Activated gamma-delta T cell treated with Interleukin-2 at 50 U/mL for 16 hours (primary cell): ENCODE data around the gene SLC6A9.

Source experiments
- DNase-seq: peaks from one replicate; pipeline ENCODE4 v3.0.0-alpha.2; 2020

Gene SLC6A9

DNA sequence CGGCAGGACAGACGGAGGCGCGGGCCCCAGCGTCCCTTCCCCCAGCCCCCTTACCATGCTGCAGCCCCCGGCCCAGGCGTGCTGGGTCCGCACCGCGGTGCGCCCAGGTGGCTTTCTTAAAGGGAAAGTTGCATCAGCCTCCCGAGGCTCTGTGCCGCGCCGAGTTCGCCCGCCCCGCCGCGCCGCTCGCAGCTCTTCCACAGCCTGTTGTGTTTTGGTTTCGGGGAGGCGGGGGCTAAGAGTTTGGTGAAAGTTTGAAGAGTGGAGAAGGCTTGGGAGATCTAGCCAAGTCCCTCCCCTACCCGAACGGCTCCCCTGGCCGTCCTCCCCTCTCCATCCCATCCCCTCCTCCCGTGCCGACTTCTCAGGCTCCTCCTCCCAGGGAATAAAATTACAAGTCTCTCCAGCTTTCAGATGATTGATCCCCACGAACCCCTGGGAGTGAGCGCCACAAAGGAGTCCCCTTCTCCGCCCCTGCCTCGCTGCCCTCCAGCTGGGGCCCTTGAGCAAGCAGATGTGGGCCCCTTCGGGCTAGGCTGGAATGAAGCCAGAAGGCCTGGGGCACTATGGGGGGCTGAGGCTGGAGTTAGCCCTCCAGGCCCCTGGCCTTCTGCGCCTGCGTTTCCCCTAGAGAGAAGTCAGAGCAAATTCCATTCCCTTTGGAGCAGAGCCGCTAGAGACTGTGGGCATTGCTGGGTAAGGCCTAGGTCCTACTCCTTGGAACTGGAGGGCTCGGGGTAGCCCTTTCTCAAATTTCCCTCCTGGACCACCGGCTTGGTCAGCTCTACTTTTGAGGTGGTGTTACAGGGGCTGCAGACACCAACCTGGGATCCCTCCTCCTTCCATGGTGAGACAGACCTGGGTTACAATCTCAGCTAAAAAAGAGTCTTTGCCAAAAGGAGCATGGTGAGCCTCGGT is at the start of gene SLC6A9:
SLC6A9 (minus strand) TSS at position 211 of the 918 bp plus-strand sequence. CDS start 7,185 bp downstream, outside the sequence.
- no peak for DNase-seq

DNA sequence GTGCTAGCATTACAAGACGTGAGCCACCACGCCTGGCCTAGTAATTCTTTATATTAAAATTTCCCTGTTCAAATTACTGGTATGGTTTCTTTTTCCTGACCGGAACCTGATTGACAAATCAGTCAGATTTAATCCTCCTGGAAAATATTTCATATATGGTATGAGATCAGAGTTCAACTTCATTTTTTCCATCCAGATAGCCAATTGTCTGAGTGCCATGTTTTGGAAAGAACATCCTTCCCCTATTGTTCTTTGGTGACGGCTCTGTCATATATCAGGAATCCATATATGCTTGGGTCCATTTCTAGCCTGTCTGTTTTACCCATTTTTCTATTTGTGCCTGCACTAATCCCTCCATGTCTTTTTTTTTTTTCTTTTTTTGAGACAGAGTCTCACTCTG is 48.3 kb upstream of the SLC6A9 start:
- DNase-seq, result no peak

DNA sequence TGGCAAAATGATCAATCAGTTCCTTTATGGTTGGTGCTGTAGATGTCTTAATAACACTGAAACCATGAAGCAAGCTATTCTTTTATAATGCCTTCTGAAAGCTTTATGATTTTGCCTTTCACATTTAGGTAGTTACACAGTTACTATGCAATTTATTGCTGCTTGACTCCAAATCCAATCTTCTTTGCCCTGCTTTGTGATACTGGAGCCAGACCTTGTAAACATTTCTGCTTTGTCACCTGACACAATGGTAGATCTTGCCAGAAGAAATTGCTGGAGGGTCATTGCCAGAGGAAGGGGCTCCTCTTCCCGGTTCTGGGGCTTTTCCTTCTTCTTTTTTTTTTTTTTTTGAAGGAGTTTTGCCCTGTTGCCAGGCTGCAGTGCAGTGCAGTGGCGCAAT is 46.8 kb upstream of the SLC6A9 start:
- DNase-seq, result no peak

- DNase-seq, result no peak
These were observed 46.2 kb upstream of the SLC6A9 start for GRCh38 chr1:44077421-44077820.

DNA sequence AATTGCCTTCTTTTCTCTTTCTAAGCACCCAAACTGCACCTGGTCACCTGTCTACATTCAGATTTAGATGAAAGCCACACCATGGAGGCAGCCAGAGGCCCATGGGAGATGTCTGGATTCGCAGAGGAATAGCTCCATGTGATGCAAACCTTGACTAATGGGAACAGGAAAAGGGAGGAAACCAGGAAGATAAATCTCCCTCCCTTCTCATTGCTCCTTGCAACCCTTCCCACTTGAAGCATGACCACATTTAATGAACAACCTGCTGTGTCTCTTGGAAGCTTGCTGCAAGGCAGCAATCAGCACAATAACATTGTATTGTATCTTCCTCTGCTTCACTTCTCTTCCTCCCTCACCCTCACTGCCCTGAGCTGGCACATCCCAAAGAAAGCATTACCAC is 44.8 kb upstream of the SLC6A9 start:
- no peak for DNase-seq

GRCh38 chr1:44074415-44074814 is 43.2 kb upstream of the SLC6A9 start:
- no peak for DNase-seq

DNA sequence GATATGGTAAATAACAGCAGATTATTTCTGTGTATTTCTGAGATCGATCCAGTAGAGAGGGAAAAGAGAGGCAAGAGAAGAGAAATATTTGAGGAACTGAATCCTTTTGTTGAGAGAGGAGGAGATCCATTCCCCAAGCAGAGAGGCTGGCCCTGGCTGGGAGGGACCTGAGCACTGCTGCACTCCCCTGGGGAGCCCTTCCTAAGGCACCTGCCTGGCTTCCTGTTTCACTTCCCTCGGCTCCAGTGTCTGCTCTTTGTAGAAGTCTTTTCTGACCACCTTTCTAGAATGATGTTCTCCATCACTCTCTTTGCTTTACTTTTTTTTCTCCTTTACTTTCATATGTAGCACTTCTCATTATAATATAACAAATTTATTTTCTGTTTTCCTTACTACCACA is 42.3 kb upstream of the SLC6A9 start:
- DNase-seq, result no peak

- DNase-seq, result no peak
These were observed 41.6 kb upstream of the SLC6A9 start for GRCh38 chr1:44072821-44073220.

- DNase-seq, result no peak
These were observed 40.9 kb upstream of the SLC6A9 start for GRCh38 chr1:44072204-44072603.

DNA sequence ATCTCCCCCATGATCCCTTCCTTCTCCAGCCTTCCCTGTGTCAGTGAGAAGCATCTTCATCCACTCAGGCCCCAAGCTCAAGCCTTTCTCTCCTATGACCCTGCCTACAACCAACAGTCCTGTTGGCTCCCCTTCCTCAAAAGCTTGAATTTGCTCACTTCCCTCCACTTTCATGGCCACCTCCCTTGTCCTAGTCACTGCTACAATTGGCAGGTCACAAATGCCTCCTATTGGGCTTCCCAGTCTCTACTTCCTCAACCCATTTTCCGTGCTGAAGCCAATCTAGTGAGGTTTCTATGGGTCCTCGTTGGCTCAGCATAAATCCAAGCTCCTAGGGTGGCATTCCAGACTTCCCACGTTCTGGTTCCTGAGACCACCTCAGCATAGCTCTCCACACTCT is 40.2 kb upstream of the SLC6A9 start:
- no peak for DNase-seq

GRCh38 chr1:44068442-44068921 is 37.2 kb upstream of the SLC6A9 start:
- DNase-seq, result no peak

GRCh38 chr1:44067266-44068250 is 36.3 kb upstream of the SLC6A9 start:
- DNase-seq, result no peak

GRCh38 chr1:44062656-44063179 is 31.5 kb upstream of the SLC6A9 start:
- no peak for DNase-seq

DNA sequence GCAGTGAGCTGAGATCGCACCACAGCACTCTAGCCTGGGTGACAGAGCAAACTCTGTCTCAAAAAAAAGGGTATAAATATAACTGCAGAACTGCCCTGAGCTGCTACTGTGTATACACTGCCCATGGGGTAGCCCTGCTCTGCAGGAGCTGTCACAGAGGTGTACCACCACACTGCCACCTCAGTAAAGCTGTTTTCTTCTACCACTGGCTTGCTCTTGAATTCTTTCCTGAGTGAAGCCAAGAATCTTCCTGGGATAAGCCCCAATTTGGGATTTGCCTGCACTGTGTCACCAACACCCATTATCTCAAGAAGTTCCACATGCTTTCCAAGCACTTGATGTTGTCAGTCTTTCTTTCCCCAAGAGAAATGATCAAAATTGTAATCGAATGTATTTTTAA is 30.6 kb upstream of the SLC6A9 start:
- DNase-seq, result no peak

GRCh38 chr1:44060830-44061267 is 29.6 kb upstream of the SLC6A9 start:
- no peak for DNase-seq

DNA sequence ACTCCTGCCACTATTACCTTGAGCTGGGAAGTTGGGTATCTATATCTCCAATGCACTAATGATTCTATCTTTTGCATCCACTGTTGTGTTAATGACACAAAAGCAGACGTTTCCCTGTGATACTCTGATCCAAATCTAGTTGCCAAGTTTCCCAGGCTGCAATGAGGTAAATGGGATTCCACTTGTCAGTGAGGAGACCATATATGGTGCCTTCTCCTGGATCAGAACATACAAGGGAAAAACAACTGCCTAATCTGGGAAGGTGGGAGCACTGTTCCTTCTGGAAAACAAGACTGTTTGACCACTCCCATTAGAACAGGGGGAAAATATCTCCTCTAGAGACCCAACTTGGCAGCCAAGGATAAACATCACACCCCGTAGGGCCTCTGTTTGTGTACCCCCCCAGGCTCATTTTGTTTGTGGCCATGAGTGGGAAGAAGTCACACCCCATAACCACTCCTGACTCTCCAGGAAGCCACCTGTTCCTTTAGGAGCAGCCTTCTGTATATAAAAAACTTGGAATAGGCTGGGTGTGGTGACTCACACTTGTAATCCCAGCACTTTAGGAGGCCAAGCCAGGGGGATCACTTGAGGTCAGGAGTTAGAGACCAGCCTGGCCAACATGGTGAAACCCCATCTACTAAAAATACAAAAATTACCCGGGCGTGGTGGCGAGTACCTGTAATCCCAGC is 28.5 kb upstream of the SLC6A9 start:
- DNase-seq, result no peak

DNA sequence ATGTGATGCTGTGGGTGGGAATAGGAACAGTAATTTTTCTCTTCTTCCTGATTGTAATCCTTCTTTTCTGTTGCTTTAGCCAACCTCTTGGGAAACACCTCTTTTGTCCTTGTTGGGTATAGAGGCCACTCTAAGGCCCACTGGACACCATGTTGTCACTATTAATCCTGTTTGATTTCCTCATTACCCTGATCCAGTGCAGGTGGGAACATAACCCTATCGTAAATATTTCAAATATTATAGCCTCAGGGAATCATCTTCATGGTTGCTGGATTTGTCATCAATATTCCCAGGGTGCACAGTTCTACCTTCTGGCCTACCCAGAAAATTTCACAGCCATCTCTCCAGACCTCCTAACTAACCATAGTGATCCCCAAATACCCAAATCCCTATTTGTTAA is 27.9 kb upstream of the SLC6A9 start:
- DNase-seq, result no peak

DNA sequence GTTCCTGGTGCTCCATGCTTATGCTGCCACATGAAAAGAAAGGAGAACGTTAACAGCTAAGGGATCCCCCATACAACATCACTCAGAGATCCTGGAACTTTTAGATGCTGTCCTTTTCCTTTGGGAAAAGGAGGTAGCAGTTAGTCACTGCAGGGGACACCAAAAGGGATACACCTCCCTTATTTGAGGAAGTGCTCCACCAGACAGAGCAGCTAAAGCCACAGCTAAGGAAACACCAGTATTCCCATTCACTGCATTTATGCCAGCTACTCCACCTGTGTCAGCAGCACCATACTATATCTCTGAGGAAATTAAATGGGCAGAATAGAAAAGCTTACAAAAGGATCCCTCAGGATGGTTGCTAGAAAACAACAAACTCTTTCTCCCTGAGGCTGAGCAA is 26.0 kb upstream of the SLC6A9 start:
- no peak for DNase-seq

DNA sequence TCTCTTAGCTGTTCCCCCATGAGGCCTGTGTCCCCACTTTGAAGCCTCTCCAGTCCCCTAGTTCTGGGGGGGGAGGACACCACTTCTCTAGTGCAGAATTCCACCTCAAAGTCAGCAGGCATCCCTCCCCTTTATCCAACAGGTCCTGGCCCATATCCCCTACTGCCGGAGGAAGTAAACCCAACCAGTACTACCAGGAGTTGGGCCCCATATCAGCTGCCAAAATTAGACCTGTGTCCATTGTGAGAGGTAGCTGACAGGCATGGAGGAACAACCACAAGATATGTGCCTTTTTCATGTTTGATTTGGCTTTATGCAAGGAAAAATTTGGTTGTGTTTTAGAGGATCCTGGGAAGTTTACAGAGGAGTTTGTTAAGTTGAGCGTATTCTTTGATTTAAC is 22.1 kb upstream of the SLC6A9 start:
- DNase-seq, result no peak

DNA sequence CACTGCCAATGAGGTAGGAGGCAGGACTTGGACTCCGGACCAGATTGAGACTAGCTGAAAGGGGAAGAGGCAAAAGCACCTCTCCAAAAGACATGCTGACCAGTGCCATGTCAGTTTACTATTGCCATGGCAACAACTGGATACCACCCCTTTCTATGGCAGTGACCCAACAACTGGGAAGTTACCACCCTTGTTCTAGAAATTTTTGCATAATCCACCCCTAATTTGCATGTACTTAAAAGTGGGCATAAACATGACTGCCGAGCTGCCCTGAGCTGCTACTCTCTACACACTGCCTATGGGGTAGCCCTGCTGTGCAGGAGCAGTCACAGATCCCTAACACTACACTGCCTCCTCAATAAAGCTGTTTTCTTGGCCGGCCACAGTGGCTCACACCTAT is 19.0 kb upstream of the SLC6A9 start:
- no peak for DNase-seq

GRCh38 chr1:44049839-44050238 is 18.6 kb upstream of the SLC6A9 start:
- no peak for DNase-seq

- no peak for DNase-seq
These were observed 17.4 kb upstream of the SLC6A9 start for GRCh38 chr1:44048532-44049215.
